Spleen (tissue), 11 donors: ENCODE data around the gene IGLL5. TPM values are rescaled to one million over a fixed set of nuclear protein-coding genes. Genes with fewer than 3 reads are reported as not detected.

Experiments used
- DNase-seq: peaks from one replicate; pipeline ENCODE4 v3.0.0-alpha.2; 2020
- H3K27ac ChIP-seq, 8 donors: fragments of 200-600 bp; sonication (generic) in 7 of 8; 1 replicate in 4 of 8; 2 replicates in 4 of 8; pipeline versions ENCODE4 v1.5.0 to v1.8.0; 2016 to 2021; ENCODE audit warnings: inconsistent platforms in 4 of 8, mild to moderate bottlenecking in 4 of 8, moderate library complexity in 1 of 8
- H3K27me3 ChIP-seq, 7 donors: fragments of 200-600 bp; sonication (generic) in 6 of 7; replicated peaks in 1 of 7; 1 replicate in 4 of 7; 2 replicates in 3 of 7; pipeline versions ENCODE4 v1.5.0 to v1.8.0; 2016 to 2021; ENCODE audit warnings: inconsistent platforms in 3 of 7, mild to moderate bottlenecking in 1 of 7
- H3K36me3 ChIP-seq, 6 donors: fragments of 200-600 bp; sonication (generic) in 5 of 6; 1 replicate in 4 of 6; 2 replicates in 2 of 6; pipeline versions ENCODE4 v1.5.0 to v1.8.0; 2016 to 2021; ENCODE audit warnings: inconsistent platforms in 2 of 6
- H3K4me1 ChIP-seq, 6 donors: fragments of 200-600 bp; sonication (generic) in 5 of 6; 1 replicate in 3 of 6; 2 replicates in 3 of 6; pipeline versions ENCODE4 v1.5.0 to v1.8.0; 2016 to 2021; ENCODE audit warnings: inconsistent platforms in 3 of 6
- H3K4me3 ChIP-seq, 8 donors: fragments of 200-600 bp; sonication (generic) in 7 of 8; 1 replicate in 4 of 8; 2 replicates in 4 of 8; pipeline versions ENCODE4 v1.5.0 to v1.8.0; 2016 to 2021; ENCODE audit warnings: inconsistent platforms in 4 of 8, mild to moderate bottlenecking in 4 of 8, moderate library complexity in 2 of 8
- H3K9me3 ChIP-seq, 8 donors: fragments of 200-600 bp; sonication (generic) in 7 of 8; 1 replicate in 4 of 8; 2 replicates in 4 of 8; pipeline versions ENCODE4 v1.5.0 to v1.8.0; 2016 to 2021; ENCODE audit warnings: inconsistent platforms in 4 of 8
- POLR2A ChIP-seq, 3 donors: fragments of 450-650 bp; IDR thresholded peaks; one replicate each; pipeline ENCODE4 v1.5.1; 2017; ENCODE audit warnings: antibody characterized with exemption in 3 of 3, mild to moderate bottlenecking in 1 of 3
- POLR2AphosphoS5 ChIP-seq, 3 donors: sonication (generic); formaldehyde crosslinking; IDR thresholded peaks; one replicate each; pipeline ENCODE4 v1.5.1; 2017; ENCODE audit warnings: antibody characterized with exemption in 3 of 3
- WGBS, 5 donors: extraction: QIAGEN DNeasy Blood & Tissue Kit in 3 of 5; methylation state at CpG; one replicate each; pipeline versions ENCODE4 v1.1.5 to v1.1.7; 2013 to 2018; 5-methylcytosine and 5-hydroxymethylcytosine counted together
- intact Hi-C: fragments of 100-400 bp; cut with DNase I; formaldehyde crosslinking; loops from one replicate; pipeline ENCODE4 v1.15.0; 2023; ENCODE audit warnings: low total_unique reads
- polyA plus RNA-seq, 3 donors: library from polyadenylated mRNA; stranded (reverse); fragments of 200-250 nt; gene quantifications; one replicate each; pipeline ENCODE4 v1.2.1, GENCODE V29; 2013
- total RNA-seq, 7 donors: library from RNA; depleted of rRNA in 3 of 7; stranded (reverse); fragments of >200 nt in 3 of 7; fragmentation: NEBNext Ultra II Directional in 4 of 7; extraction: Animal tissue kit (Norgen Biotek cat#: 25700) in 4 of 7; gene quantifications; one replicate each; pipeline versions ENCODE4 v1.1.0 to v1.2.1, GENCODE V29; 2016 to 2021
- TF ChIP-seq, protein P1 (sequence below), 11 experiments: fragments of 200-600 bp in 7 of 11; fragments of 450-650 bp in 4 of 11; sonication (generic) in 4 of 11; IDR thresholded peaks in 8 of 11; conservative IDR thresholded peaks in 3 of 11; 1 replicate in 7 of 11; 2 replicates in 4 of 11; pipeline versions ENCODE4 v1.4.0 to v1.8.0; 2016 to 2021; ENCODE audit warnings: antibody characterized with exemption in 11 of 11, inconsistent platforms in 4 of 11, mild to moderate bottlenecking in 1 of 11
- donor health status: healthy with polysubstance abuse.
- donor health status: DM: no; HTN: no; CAD: no; lungs with moderate emphysema.
- donor health status: DM: no; HTN: no; CAD: no.
- donor health status: Bipolar disorder and iron deficiency.
- donor health status: healthy.
- donor health status: DM: no; HTN: no; CAD: no.
- donor health status: DM: yes; HTN: yes; CAD: no.

Gene IGLL5
- total and polyA plus RNA-seq, 10 donors: 55.9 to 720 (median 127) TPM

- Histone ChIP-seq H3K9me3 (no peaks in the 10 kb centered on the region), H3K36me3 (no peaks in the 10 kb centered on the region), H3K4me3 (peak overlapping the region in 3 of 8 donors; percentile 34 to 66 (median 45)), H3K27me3 (peaks cover 0 to 38% (median 0%) of the 10 kb centered on the region in 7 donors), H3K27ac (peak overlapping the region in 1 of 8 donors; percentile 66), H3K4me1 (peaks cover 0 to 34% (median 6%) of the 10 kb centered on the region in 6 donors)
- DNase-seq: no peak
- no peak for TF ChIP-seq POLR2AphosphoS5 (IDR thresholded peaks at IDR 0.05)
- TF ChIP-seq, protein P1, sequence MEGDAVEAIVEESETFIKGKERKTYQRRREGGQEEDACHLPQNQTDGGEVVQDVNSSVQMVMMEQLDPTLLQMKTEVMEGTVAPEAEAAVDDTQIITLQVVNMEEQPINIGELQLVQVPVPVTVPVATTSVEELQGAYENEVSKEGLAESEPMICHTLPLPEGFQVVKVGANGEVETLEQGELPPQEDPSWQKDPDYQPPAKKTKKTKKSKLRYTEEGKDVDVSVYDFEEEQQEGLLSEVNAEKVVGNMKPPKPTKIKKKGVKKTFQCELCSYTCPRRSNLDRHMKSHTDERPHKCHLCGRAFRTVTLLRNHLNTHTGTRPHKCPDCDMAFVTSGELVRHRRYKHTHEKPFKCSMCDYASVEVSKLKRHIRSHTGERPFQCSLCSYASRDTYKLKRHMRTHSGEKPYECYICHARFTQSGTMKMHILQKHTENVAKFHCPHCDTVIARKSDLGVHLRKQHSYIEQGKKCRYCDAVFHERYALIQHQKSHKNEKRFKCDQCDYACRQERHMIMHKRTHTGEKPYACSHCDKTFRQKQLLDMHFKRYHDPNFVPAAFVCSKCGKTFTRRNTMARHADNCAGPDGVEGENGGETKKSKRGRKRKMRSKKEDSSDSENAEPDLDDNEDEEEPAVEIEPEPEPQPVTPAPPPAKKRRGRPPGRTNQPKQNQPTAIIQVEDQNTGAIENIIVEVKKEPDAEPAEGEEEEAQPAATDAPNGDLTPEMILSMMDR (IDR thresholded peaks at IDR 0.05 in 8 of 11, conservative IDR thresholded peaks at IDR 0.05 in 3 of 11): no peak
- no peak for TF ChIP-seq POLR2A (IDR thresholded peaks at IDR 0.05)
- intact Hi-C loops: no loop called here
Observed at GRCh38 chr22:22890085-22890484, 2.5 kb downstream of the IGLL5 start.

- WGBS, 5 donors: 63 to 88% (median 81%) methylated on average over 3 of the region's 3 CpGs
- no peak for DNase-seq
- H3K27ac ChIP-seq: peak overlapping the region in 3 of 8 donors; percentile 2 to 40 (median 37)
- peaks cover 0 to 40% (median 0%) of the 10 kb centered on the region in 7 donors for H3K27me3 ChIP-seq
- H3K4me1 ChIP-seq: peaks cover 0 to 34% (median 2%) of the 10 kb centered on the region in 6 donors
- H3K4me3 ChIP-seq: peak overlapping the region in 3 of 8 donors; percentile 34 to 66 (median 45)
- TF ChIP-seq, protein P1 (IDR thresholded peaks at IDR 0.05 in 8 of 11, conservative IDR thresholded peaks at IDR 0.05 in 3 of 11): no peak
- TF ChIP-seq POLR2A (IDR thresholded peaks at IDR 0.05): no peak
- TF ChIP-seq POLR2AphosphoS5 (IDR thresholded peaks at IDR 0.05): no peak
- no peaks in the 10 kb centered on the region for H3K9me3 ChIP-seq
- intact Hi-C loops: no loop called here
- no peaks in the 10 kb centered on the region for H3K36me3 ChIP-seq
Observed at GRCh38 chr22:22891139-22891621, 3.6 kb downstream of the IGLL5 start.

GRCh38 chr22:22892096-22893052 lies 4.8 kb downstream of the IGLL5 start:
- intact Hi-C loops: no loop called here
- Histone ChIP-seq H3K4me1 (peaks cover 0 to 35% (median under 1%) of the 10 kb centered on the region in 6 donors), H3K27ac (peak overlapping the region in 2 of 8 donors; percentile 37 to 75), H3K9me3 (no peaks in the 10 kb centered on the region), H3K27me3 (peaks cover 0 to 38% (median 0%) of the 10 kb centered on the region in 7 donors), H3K4me3 (peak overlapping the region in 3 of 8 donors; percentile 2 to 66 (median 45)), H3K36me3 (no peaks in the 10 kb centered on the region)
- DNase-seq: no peak
- TF ChIP-seq, protein P1 (IDR thresholded peaks at IDR 0.05 in 8 of 11, conservative IDR thresholded peaks at IDR 0.05 in 3 of 11): no peak
- TF ChIP-seq POLR2A (IDR thresholded peaks at IDR 0.05): no peak
- no peak for TF ChIP-seq POLR2AphosphoS5 (IDR thresholded peaks at IDR 0.05)
- 72 to 95% (median 84%) methylated on average over 1 of the region's 1 CpG for WGBS, 5 donors
